C4-2B (cell line): ENCODE measurements around the gene CCDC83.

Source experiments
- H3K27ac ChIP-seq: fragments of 450-650 bp; 2 replicates; pipeline ENCODE4 v1.5.1; 2017
- ZFX ChIP-seq: fragments of 450-650 bp; IDR thresholded peaks from 2 replicates; pipeline ENCODE4 v1.6.1; 2017
- TF ChIP-seq, protein P1 (sequence below): fragments of 450-650 bp; conservative IDR thresholded peaks from 2 replicates; pipeline ENCODE4 v1.5.1; 2017; ENCODE audit warnings: mild to moderate bottlenecking

CCDC83 gene

DNA sequence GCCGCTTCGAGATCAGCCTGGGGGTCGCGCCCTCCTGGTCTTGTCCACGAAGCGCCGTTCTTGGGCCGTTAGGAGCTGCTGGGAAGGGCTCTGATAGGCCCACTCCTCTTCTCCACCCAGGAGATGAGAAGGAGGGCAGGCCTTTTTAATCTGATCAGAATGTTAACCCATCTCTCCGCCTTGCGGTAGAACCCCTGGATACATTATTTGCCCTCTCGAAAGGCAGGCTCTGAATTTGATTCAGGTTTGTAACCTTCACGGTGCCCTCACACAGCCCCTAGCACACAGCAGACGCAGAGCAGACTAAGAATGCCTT is at the start of gene CCDC83:
Gene CCDC83 (plus strand): TSS at position 43 of the 316 bp plus-strand sequence. CDS start 9,741 bp downstream, outside the sequence.
- H3K27ac ChIP-seq: peak within 1 kb of the TSS; percentile 31
- TF ChIP-seq, protein P1, sequence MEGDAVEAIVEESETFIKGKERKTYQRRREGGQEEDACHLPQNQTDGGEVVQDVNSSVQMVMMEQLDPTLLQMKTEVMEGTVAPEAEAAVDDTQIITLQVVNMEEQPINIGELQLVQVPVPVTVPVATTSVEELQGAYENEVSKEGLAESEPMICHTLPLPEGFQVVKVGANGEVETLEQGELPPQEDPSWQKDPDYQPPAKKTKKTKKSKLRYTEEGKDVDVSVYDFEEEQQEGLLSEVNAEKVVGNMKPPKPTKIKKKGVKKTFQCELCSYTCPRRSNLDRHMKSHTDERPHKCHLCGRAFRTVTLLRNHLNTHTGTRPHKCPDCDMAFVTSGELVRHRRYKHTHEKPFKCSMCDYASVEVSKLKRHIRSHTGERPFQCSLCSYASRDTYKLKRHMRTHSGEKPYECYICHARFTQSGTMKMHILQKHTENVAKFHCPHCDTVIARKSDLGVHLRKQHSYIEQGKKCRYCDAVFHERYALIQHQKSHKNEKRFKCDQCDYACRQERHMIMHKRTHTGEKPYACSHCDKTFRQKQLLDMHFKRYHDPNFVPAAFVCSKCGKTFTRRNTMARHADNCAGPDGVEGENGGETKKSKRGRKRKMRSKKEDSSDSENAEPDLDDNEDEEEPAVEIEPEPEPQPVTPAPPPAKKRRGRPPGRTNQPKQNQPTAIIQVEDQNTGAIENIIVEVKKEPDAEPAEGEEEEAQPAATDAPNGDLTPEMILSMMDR: no peak
- no peak for TF ChIP-seq ZFX

DNA sequence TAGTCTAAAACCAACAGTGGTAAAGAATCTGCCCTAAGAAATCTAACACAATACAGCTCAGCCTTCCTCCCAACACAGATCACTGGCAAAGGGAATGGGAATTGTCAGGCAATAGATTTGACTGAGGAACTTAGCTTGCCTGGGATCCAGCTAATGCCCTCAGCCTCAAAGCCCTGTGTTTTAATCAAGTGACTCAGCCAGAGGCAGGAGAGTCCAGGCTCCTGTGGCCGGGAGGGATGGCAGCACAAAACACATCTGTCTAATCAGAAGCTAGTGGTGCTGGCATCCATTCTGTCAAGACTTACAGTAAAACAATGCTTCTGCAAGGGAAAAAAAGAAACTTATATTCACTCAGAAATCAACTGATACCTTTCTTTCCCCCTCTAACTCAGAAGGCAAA is 49.8 kb upstream of the CCDC83 start:
- H3K27ac ChIP-seq: no peak overlapping the region
- TF ChIP-seq, protein P1: no peak
- TF ChIP-seq ZFX: no peak

DNA sequence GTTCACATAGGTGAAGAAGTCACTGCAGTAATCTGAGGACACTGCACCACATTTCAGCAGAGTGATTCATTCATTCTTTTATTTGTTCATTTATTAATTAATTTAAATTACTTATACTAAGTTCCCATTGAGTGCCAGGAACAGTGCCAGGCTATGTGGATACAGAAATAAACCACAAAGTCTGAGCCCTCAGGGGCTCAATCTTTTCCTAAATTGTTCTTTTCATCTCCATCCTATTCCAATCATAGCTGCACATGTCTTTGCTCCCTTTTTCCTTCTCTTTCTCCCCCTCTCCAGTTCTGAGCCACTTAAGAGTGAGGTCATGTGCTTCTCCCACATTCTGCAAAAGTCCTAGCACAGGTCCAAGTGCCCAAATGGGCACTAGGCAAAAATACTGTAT is 49.2 kb upstream of the CCDC83 start:
- TF ChIP-seq, protein P1: no peak
- no peak for TF ChIP-seq ZFX
- H3K27ac ChIP-seq: no peak overlapping the region

DNA sequence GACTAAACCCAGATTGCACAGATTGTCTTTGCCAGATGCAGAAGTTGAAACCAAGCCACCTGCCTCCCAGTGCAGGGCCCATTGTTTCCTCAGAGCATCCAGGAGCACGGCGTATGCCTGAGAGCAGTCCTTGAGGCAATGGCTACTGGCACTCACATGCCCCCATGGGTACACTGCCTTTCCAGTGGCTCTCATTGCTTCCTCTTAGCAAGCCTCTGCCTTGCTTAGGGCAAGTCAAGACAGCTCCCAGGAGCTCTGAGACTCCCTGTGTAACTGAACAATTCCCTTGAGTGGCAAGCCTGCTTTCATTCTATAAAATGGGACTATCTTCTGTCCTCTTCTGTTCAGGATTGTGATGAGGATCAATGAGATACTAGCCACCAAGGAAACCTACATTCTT is 48.3 kb upstream of the CCDC83 start:
- TF ChIP-seq, protein P1: no peak
- no peak for TF ChIP-seq ZFX
- H3K27ac ChIP-seq: peak overlapping the region; percentile 38; the same call in 1 of the 2 replicates

DNA sequence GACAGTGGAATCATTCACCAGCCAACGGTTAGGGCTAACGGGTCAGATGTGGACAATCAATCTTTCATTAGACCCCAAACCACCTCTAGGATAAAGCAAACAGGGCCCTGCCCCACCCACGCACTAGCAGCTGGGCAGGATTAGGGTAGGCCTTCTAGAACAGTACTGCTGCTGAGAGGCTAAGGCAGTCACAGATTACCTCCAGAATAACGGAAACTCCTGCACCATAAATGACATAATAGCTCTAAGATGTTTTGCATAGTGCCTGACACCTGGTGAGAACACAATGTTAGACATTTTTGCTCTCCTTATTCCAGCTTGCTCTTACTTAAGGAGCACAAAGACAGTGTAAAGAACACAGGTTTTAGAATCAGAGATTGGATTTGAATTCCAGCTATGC is 46.0 kb upstream of the CCDC83 start:
- TF ChIP-seq, protein P1: no peak
- no peak for TF ChIP-seq ZFX
- no peak overlapping the region for H3K27ac ChIP-seq

DNA sequence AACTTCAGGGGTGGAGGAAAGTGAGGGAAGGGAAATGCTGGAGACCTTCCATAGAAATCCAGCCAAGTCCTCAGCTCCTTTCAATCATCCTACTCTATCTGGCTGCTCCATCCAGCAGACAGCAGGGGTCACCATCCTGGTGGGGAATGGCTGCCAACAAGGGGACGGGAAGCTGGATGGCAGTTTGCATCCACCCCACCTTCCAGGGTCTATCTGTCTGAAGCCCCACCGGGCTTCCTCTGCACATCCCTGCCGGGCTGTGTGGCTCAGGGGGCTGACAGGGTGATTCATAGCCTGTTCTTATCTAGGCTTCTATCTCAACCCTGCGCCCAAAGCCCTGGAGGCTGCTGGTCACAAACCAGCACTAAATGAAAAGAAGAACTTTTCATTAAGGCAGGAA is 45.3 kb upstream of the CCDC83 start:
- H3K27ac ChIP-seq: no peak overlapping the region
- no peak for TF ChIP-seq ZFX
- TF ChIP-seq, protein P1: 0 out of 2 replicates have a peak, but pooled peaks have one; percentile 8

DNA sequence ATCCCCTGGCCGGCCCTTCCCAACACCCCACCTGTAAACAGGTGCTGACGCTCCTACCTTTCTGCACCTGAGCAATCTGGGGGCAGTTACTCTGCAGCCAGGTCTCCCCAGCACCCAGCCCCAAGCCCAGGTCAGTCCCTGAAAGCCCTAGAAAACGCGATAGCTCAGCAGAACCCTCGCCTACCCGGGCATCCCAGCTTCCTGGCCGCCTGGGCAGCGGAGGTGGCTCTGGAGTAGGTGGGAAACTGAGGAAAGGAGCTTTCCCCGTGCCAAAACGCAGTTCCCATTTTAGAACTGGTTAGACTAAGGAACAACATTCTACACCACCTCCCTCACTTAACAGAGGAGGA is 44.7 kb upstream of the CCDC83 start:
- peak overlapping the region; percentile 52 for H3K27ac ChIP-seq
- TF ChIP-seq ZFX: no peak
- TF ChIP-seq, protein P1: no peak
